HG03378 (cell line): ENCODE results near the gene TMEM125.

ENCODE experiments used
- ATAC-seq: cut with Tn5 transposase; IDR thresholded peaks from one replicate; pipeline ENCODE4 v1.9.1; 2021; ENCODE audit warnings: mild to moderate bottlenecking, moderate library complexity; ENCODE audit not compliant: unreplicated experiment

Gene TMEM125

DNA sequence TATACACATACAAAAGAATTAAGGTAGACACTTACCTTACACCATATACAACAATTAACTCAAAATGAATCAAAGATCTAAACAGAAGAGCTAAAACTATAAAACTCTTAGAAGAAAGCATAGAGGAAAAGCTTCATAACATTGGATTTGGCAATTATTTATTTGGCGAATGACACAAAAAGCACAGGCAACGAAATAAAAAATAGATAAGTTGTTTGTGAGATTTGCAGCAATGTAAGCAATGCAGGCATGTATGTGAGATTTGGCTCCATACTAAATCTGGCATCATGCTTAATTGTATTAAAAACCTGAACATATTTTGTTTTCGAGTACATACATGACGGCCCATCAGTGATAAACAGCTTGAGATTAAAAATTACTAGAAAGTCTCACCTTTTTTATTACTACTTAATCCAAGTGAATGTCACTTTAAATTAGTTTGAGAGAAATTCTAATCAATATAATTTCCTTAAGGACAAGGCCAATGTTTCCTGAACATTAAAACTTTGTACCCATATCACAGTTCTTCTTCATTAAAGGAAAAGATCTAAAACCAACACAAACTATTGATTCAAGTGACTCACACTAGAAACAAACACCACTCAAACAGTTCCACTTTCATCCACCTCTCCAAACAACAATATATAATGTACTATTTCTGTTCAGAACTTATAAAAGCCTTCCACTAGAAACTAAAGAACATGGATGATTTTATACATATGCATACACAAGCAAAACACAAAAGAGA, 23.1 kb upstream of the TMEM125 start:
- no peak for ATAC-seq

DNA sequence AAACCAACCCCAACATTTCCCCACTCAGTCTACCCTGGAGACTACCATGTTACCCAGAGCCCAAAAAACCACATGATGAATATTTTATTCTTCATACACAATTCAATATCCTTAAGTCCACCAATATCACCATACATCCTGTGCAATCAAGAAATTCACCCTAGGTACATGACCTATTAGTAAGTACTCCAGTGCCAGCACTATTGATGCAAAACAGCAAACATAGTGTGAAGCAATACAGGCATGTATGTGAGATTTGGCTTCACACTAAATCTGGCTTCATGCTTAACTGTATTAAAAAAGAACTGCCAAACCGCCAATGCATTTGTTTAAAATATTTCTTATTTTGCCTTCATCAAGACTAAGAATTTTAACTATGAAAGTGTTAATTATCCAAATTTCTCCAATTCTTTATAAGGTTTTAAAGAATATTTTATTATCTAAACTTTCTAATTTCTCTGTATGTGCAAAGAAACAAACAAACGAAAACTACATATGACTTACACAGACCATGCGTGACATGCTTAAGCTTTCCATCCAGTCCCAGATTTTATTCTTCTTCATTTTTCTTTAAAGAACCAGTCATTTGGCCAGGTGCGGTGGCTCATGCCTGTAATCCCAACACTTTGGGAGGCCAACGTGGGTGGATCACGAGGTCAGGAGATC, 22.4 kb upstream of the TMEM125 start:
- ATAC-seq: no peak

DNA sequence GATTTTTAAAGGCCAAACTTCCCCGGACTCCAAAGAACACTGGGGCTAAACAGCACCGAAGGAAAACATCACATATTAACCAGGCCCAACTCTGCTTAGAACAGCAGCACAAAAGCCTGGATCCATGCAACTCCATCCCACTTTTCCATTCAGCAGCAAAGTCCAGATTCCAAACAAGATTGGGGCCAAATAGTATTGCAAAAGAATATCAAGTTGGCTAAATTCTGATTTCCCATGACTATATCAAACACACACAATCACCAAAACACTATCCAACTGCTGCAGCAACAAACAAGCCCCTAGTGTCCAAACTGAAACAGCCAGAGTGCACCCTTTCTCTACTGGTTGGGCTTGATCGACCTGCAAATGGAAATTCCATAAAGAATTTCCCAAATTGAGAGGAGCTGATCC, 19.4 kb upstream of the TMEM125 start:
- ATAC-seq: no peak

GRCh38 chr1:43251024-43251423, 18.8 kb upstream of the TMEM125 start:
- no peak for ATAC-seq

- no peak for ATAC-seq
Measured at GRCh38 chr1:43252225-43252624, 17.6 kb upstream of the TMEM125 start.

- ATAC-seq: no peak
Measured at GRCh38 chr1:43253173-43253572, 16.6 kb upstream of the TMEM125 start.

DNA sequence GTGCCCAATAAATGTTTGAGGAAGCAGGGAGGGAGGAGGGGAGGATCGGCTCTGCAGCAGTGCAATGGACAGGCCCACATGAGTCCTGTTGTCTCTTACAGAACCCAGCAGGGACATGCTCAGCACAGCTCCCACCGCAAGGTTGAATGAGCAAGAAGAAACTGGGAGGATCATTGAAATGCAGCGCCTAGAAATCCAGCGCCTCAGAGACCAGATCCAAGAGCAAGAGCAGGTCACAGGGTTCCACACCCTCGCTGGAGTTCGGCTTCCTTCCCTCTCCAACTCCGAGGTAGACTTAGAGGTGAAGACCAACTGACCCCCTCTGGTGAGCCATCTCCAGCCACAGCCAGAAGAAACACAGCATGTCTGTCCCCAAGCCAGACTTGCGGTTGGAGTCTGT, 15.9 kb upstream of the TMEM125 start:
- ATAC-seq: no peak

DNA sequence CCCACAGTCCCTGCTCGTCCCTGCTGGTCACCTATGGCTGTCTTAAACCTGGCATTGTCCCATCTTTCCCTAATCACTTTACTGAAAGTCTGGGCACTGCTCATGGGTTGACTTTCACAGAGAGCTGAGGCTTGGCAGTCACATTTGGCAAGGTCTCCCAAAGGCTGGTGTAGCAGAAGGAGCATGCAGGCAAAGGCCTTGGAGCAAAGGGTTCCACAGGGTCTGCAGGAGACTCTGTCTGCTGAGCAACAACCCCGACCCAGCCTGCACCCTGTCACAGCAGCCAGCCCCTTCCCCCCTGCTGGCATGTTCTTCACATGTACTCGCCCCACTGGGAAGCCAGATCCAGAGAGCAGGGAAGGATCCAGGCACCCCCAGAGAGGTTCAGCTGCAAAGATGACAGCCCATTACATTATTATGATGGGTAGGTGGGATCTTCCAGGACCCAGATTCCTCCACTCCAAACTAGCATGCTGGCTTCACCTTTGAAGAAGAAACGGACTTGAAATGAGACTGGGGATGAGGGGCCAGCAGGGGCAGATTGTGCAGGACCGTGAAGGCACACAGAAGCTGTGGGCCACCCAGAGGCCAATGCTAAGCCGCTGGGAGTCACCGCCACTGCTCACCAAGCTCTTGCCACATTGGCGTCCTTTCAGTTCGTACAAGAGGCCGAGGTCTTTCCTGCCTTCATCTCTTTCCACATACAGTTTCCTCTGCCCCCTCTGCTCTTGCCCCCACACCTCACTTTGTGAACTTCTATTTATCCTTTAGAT, 14.2 kb upstream of the TMEM125 start:
- ATAC-seq: no peak

DNA sequence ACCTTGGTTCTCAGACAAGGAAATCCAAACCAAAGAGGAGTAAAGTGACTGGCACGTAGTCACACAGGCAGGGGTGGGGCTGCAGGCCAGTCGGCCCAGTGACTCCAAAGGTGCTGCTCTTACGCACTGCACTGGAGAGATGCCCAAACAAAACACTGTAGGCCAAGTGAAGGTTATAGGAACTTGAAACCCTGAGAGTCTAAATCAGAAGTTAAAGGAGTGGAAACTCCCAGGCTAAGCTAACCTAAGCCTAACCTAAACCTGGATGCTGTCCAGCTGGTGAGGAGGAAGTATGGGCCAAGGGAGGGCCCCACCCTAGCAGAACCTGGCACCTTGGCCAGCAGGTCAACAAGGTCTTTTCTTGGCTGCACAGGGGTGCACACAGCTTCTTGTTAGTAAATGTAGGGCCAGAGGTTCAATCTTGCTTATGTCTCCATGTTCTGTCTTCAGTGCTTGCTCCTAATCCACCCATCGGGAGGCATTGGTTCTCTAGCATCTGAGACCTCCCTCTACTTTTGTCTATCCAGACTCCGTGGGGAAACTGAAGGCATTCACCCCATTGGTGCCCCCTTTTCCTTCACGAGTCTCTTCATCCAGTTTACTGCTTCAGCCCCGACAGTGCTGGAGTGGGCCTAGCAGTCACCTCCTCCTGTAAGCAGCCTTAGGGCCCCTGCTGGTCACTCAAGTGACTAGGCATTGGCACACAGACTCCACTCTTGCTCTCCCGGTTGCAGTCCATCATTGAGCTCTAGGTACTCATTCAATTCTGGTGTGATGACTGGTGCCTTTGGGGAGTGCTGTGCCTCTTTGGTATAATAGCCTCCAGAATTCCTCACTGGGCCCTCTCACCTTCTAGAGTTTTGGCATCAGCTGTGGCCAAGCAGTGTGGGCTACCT, 12.9 kb upstream of the TMEM125 start:
- ATAC-seq: no peak

DNA sequence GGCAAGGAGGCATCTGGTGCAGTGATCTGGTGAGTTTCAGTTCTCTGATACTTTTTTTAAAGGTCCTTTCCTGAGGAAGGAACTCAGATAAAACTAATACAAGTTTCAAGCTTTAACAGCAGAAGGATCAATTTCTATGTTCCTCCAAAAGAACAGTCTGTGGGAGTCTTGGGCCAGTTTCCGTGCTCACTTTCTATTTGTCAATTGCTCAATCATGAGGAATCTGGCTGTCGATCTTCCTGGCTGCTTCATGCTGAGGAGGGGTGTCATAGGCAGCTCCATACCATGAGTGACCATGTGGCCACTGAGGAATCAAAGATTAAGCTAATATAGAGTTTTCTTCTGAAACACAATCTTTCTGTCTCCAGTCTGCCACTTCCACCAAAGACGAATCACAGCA, 11.4 kb upstream of the TMEM125 start:
- ATAC-seq: no peak

GRCh38 chr1:43265431-43265830, 4.4 kb upstream of the TMEM125 start:
- no peak for ATAC-seq

- ATAC-seq: no peak
Measured at GRCh38 chr1:43266881-43267280, 2.9 kb upstream of the TMEM125 start.

DNA sequence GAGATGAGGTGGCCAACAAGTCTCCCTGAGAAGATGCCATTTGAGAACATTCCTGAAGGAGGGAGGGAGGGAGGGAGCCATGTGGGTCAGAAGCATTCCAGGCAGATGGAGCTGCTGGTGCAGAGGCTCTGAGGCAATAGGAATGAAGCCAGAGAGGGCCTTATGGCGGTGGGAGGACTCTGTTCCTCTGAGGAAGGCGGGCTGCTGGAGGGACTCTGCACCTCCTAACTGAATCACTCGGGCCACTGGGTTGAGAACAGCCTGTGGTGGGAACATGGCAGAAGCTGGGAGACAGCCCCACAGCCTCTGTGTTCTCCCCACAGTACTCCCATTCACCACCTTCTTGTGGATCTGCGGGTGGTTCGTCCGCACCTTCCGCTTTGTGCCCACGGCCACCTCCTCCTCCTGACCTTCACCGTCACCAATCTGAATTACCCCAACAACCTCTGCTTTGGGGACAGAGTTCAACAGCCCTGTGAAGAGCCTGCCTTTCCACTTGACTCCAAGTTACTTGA, 2.4 kb upstream of the TMEM125 start:
- ATAC-seq: no peak

DNA sequence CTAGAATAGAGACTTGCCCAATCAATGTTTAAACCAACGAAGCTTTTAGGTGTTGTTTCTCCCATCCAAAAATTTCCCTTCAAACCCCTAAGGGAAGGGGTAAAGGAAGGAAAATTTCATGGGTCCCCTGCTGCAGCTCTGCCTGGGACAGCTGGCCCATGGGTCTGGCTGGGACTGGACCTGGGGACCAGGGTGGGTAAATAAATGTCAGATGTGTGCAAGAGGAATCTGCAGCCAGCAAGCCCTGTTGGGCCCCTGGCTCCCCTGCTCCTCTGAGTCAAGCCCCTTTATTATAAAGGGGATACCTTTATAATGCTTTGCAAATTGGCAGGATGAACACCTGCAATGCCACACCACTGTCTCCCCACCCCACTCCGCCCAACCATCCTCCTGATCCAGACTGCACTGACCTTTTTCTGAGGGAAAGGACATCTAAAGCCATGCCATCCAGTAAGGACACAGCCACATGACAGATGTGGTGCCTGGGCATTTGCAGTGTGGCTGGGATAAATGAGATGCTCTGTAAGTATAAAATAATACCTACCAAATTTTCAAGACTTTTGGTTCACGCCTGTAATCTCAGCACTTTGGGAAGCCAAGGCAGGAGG, 1.9 kb upstream of the TMEM125 start:
- ATAC-seq: no peak

- no peak for ATAC-seq
Measured at GRCh38 chr1:43270421-43271095, 775 bp downstream of the TMEM125 start.

GRCh38 chr1:43271186-43272118, 1.7 kb downstream of the TMEM125 start:
- ATAC-seq: no peak

DNA sequence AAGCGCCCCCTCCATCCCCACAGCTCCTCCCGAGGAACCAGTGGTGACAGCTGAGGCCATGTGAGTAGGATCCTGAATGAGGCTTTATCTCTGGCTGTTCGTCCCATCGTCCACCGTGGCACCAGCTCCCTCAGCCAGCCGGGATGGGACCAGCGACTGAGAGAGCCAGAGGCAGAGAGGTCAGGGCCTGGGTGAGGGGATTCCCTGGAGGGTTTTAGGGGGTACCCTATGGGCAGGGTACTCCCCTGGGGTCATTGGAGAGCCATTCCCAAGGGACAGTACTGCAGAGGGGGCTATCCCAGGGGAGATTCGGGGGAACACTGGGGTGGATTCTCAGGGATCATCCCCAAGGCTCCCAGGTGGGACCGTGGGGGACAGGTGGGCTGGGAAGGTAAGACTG, 2.4 kb downstream of the TMEM125 start:
- ATAC-seq: no peak
